Measurements from ENCODE around the gene GOLGA1. TPM values are rescaled to one million over a fixed set of nuclear protein-coding genes. Genes with fewer than 3 reads are reported as not detected.

Gene GOLGA1
- total and polyA plus RNA-seq, 10 of the 15 experiments (the other 5 are each of a cell fraction or from before 2014, with no cell fraction given): 2.9 to 14.1 (median 8.1) TPM

DNA sequence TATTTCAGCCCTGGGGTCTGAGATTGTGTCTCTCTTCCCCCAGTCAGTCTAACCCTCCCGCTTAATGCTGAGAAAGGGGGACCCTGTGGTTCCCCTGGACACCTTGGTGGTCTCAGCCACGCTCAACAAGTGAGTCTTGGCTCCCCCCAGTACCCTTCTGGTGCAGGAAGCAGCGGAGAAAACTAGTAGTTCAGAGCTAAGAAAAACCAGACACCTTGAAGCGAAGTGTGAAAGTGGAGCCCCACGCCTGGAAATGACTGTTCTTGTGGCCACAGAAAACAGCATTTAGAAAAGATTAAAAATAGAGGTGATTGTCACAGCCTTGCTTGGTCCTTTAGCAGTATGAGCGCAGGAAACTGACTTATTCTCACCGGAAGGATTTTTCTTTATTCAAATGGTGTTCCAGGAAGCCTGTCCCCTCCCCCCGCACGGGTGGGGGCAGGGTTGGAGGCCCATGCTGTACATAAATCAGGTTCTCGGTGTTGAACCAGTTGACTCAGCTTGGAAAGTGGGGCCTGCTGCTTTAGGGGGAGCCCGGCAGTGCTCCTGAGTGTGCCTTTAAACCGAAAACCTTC lies 70.8 kb downstream of the GOLGA1 start (continued):
- TF ChIP-seq, protein P1, sequence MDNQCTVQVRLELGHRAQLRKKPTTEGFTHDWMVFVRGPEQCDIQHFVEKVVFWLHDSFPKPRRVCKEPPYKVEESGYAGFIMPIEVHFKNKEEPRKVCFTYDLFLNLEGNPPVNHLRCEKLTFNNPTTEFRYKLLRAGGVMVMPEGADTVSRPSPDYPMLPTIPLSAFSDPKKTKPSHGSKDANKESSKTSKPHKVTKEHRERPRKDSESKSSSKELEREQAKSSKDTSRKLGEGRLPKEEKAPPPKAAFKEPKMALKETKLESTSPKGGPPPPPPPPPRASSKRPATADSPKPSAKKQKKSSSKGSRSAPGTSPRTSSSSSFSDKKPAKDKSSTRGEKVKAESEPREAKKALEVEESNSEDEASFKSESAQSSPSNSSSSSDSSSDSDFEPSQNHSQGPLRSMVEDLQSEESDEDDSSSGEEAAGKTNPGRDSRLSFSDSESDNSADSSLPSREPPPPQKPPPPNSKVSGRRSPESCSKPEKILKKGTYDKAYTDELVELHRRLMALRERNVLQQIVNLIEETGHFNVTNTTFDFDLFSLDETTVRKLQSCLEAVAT (IDR thresholded peaks at IDR 0.05): peak; percentile 18; the same call in 1 of the 2 replicates
- TF ChIP-seq CREM (IDR thresholded peaks at IDR 0.05; ENCODE audit: low read depth) (peak; percentile 84), TAF1 (IDR thresholded peaks at IDR 0.05; ENCODE audit: borderline replicate concordance, low read depth, low read length) (peak; percentile 73), JUNB (IDR thresholded peaks at IDR 0.05) (peak; percentile 79), MEF2B (IDR thresholded peaks at IDR 0.05; ENCODE audit: partially characterized antibody, poor library complexity, severe bottlenecking) (peak; percentile 44), YBX1 (IDR thresholded peaks at IDR 0.05) (no peak), HCFC1 (IDR thresholded peaks at IDR 0.05; ENCODE audit: low read length) (0 out of 2 replicates have a peak, but pooled peaks have one; percentile 32), ZNF217 (IDR thresholded peaks at IDR 0.05) (no peak), BHLHE40 (IDR thresholded peaks at IDR 0.05; ENCODE audit: borderline replicate concordance in 1 of 2, low read depth in 2 of 2, low read length in 1 of 2) (peak; percentile 51 to 70; a peak in 3 of 4 replicates), HDAC2 (IDR thresholded peaks at IDR 0.05) (no peak), MTA3 (IDR thresholded peaks at IDR 0.05; ENCODE audit: borderline replicate concordance, low read length) (no peak), ZBED1 (IDR thresholded peaks at IDR 0.05; ENCODE audit: borderline replicate concordance) (peak; percentile 86; the same call in 1 of the 2 replicates), NFYA (IDR thresholded peaks at IDR 0.05; ENCODE audit: borderline replicate concordance, low read depth, low read length) (no peak), BRCA1 (IDR thresholded peaks at IDR 0.05; ENCODE audit: low read depth, low read length) (no peak), RCOR1 (conservative IDR thresholded peaks at IDR 0.05; ENCODE audit: low read depth, low read length) (0 out of 2 replicates have a peak, but pooled peaks have one; percentile 37), TCF3 (IDR thresholded peaks at IDR 0.05; ENCODE audit: borderline replicate concordance, insufficient read depth, low read depth, low read length) (peak; percentile 61; the same call in 1 of the 2 replicates), POLR2AphosphoS5 (IDR thresholded peaks at IDR 0.05; ENCODE audit: low read length) (peak; percentile 81), WRNIP1 (IDR thresholded peaks at IDR 0.05; ENCODE audit: borderline replicate concordance, low read depth, low read length) (0 out of 2 replicates have a peak, but pooled peaks have one; percentile 27)
- TF ChIP-seq, protein P2, sequence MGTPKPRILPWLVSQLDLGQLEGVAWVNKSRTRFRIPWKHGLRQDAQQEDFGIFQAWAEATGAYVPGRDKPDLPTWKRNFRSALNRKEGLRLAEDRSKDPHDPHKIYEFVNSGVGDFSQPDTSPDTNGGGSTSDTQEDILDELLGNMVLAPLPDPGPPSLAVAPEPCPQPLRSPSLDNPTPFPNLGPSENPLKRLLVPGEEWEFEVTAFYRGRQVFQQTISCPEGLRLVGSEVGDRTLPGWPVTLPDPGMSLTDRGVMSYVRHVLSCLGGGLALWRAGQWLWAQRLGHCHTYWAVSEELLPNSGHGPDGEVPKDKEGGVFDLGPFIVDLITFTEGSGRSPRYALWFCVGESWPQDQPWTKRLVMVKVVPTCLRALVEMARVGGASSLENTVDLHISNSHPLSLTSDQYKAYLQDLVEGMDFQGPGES (IDR thresholded peaks at IDR 0.05): no peak
- TF ChIP-seq, protein P3, sequence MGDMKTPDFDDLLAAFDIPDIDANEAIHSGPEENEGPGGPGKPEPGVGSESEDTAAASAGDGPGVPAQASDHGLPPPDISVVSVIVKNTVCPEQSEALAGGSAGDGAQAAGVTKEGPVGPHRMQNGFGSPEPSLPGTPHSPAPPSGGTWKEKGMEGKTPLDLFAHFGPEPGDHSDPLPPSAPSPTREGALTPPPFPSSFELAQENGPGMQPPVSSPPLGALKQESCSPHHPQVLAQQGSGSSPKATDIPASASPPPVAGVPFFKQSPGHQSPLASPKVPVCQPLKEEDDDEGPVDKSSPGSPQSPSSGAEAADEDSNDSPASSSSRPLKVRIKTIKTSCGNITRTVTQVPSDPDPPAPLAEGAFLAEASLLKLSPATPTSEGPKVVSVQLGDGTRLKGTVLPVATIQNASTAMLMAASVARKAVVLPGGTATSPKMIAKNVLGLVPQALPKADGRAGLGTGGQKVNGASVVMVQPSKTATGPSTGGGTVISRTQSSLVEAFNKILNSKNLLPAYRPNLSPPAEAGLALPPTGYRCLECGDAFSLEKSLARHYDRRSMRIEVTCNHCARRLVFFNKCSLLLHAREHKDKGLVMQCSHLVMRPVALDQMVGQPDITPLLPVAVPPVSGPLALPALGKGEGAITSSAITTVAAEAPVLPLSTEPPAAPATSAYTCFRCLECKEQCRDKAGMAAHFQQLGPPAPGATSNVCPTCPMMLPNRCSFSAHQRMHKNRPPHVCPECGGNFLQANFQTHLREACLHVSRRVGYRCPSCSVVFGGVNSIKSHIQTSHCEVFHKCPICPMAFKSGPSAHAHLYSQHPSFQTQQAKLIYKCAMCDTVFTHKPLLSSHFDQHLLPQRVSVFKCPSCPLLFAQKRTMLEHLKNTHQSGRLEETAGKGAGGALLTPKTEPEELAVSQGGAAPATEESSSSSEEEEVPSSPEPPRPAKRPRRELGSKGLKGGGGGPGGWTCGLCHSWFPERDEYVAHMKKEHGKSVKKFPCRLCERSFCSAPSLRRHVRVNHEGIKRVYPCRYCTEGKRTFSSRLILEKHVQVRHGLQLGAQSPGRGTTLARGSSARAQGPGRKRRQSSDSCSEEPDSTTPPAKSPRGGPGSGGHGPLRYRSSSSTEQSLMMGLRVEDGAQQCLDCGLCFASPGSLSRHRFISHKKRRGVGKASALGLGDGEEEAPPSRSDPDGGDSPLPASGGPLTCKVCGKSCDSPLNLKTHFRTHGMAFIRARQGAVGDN (IDR thresholded peaks at IDR 0.05): peak; percentile 29; the same call in 1 of the 2 replicates
- TF ChIP-seq, protein P4, sequence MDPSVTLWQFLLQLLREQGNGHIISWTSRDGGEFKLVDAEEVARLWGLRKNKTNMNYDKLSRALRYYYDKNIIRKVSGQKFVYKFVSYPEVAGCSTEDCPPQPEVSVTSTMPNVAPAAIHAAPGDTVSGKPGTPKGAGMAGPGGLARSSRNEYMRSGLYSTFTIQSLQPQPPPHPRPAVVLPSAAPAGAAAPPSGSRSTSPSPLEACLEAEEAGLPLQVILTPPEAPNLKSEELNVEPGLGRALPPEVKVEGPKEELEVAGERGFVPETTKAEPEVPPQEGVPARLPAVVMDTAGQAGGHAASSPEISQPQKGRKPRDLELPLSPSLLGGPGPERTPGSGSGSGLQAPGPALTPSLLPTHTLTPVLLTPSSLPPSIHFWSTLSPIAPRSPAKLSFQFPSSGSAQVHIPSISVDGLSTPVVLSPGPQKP (IDR thresholded peaks at IDR 0.05; ENCODE audit: low read depth, low read length): 0 out of 2 replicates have a peak, but pooled peaks have one; percentile 52
